GM23338 (cell line): ENCODE data around the gene GJC2. TPM values are rescaled to one million over a fixed set of nuclear protein-coding genes. Genes with fewer than 3 reads are reported as not detected.

Experiments
- ATAC-seq: fragments of 200-7000 bp; cut with Tn5 transposase; 3 replicates; pipeline ENCODE4 v1.9.1; 2020
- DNase-seq: peaks from one replicate; pipeline ENCODE4 v3.0.0-alpha.2; 2015; ENCODE audit warnings: low spot score
- H2AFZ ChIP-seq: fragments of 200-600 bp; sonication (generic); 2 replicates; pipeline ENCODE4 v1.8.0; 2016; ENCODE audit warnings: antibody characterized with exemption, mild to moderate bottlenecking, moderate library complexity
- H3F3A ChIP-seq: fragments of 200-600 bp; sonication (generic); replicated peaks from 2 replicates; pipeline ENCODE4 v1.8.0; 2017; ENCODE audit warnings: antibody characterized with exemption, mixed run types, low read depth
- H3K27ac ChIP-seq: fragments of 200-600 bp; sonication (generic); 2 replicates; pipeline ENCODE4 v1.6.1; 2016; ENCODE audit warnings: low read depth
- H3K27me3 ChIP-seq: fragments of 200-600 bp; sonication (generic); 2 replicates; pipeline ENCODE4 v1.8.0; 2016; ENCODE audit warnings: mild to moderate bottlenecking, mixed run types, moderate library complexity; ENCODE audit not compliant: insufficient read depth
- H3K36me3 ChIP-seq: fragments of 200-600 bp; sonication (generic); 2 replicates; pipeline ENCODE4 v1.8.0; 2016; ENCODE audit warnings: mild to moderate bottlenecking; ENCODE audit not compliant: insufficient read depth
- H3K4me1 ChIP-seq: fragments of 200-600 bp; sonication (generic); 2 replicates; pipeline ENCODE4 v1.8.0; 2016; ENCODE audit warnings: mild to moderate bottlenecking, moderate library complexity; ENCODE audit not compliant: insufficient read depth
- H3K4me2 ChIP-seq: fragments of 200-600 bp; sonication (generic); 2 replicates; pipeline ENCODE4 v1.7.1; 2017; ENCODE audit warnings: mixed run types
- H3K4me3 ChIP-seq: fragments of 200-600 bp; sonication (generic); 2 replicates; pipeline ENCODE4 v1.6.1; 2016; ENCODE audit warnings: mixed run types
- H3K79me2 ChIP-seq: fragments of 200-600 bp; sonication (generic); replicated peaks from 2 replicates; pipeline ENCODE4 v1.8.0; 2017; ENCODE audit warnings: mild to moderate bottlenecking; ENCODE audit not compliant: insufficient read depth
- H3K9me2 ChIP-seq: fragments of 200-600 bp; sonication (generic); 2 replicates; pipeline ENCODE4 v1.8.0; 2017; ENCODE audit not compliant: insufficient read depth
- H4K20me1 ChIP-seq: fragments of 200-600 bp; sonication (generic); replicated peaks from 2 replicates; pipeline ENCODE4 v1.8.0; 2017; ENCODE audit warnings: mild to moderate bottlenecking; ENCODE audit not compliant: insufficient read depth
- H3K27ac Mint-ChIP-seq: 2 replicates; pipeline ENCODE4 v1.8.0; 2020; ENCODE audit warnings: inconsistent platforms, mild to moderate bottlenecking, moderate library complexity, mixed read lengths
- H3K27me3 Mint-ChIP-seq: 3 replicates; pipeline ENCODE4 v1.8.0; 2022; ENCODE audit warnings: low read depth, mild to moderate bottlenecking, moderate library complexity, mixed read lengths, inconsistent platforms; ENCODE audit not compliant: insufficient read depth, poor library complexity
- H3K36me3 Mint-ChIP-seq: 3 replicates; pipeline ENCODE4 v1.8.0; 2021; ENCODE audit warnings: low read depth, mild to moderate bottlenecking, inconsistent platforms, moderate library complexity, mixed read lengths
- H3K4me1 Mint-ChIP-seq: 3 replicates; pipeline ENCODE4 v1.8.0; 2020; ENCODE audit warnings: mild to moderate bottlenecking, inconsistent platforms, mixed read lengths
- H3K4me3 Mint-ChIP-seq: 3 replicates; pipeline ENCODE4 v1.8.0; 2021; ENCODE audit warnings: moderate library complexity, mild to moderate bottlenecking, inconsistent platforms, mixed read lengths
- H3K9me3 Mint-ChIP-seq: 3 replicates; pipeline ENCODE4 v1.8.0; 2020; ENCODE audit warnings: moderate library complexity, mild to moderate bottlenecking, inconsistent platforms, mixed read lengths
- EZH2phosphoT487 ChIP-seq: fragments of 200-600 bp; sonication (generic); IDR thresholded peaks from one replicate; pipeline ENCODE4 v1.8.1; 2018; ENCODE audit warnings: antibody characterized with exemption; ENCODE audit not compliant: unreplicated experiment
- JUNB ChIP-seq: IDR thresholded peaks from one replicate; pipeline ENCODE4 v1.6.1; 2016; ENCODE audit warnings: antibody characterized with exemption; ENCODE audit not compliant: unreplicated experiment
- NANOG ChIP-seq: IDR thresholded peaks from 2 replicates; pipeline ENCODE4 v1.6.1; 2016; ENCODE audit warnings: antibody characterized with exemption, borderline replicate concordance
- POLR2AphosphoS5 ChIP-seq: IDR thresholded peaks from 2 replicates; pipeline ENCODE4 v1.6.1; 2016; ENCODE audit warnings: antibody characterized with exemption, low read depth
- STAT1 ChIP-seq: IDR thresholded peaks from one replicate; pipeline ENCODE4 v1.6.1; 2016; ENCODE audit warnings: antibody characterized with exemption; ENCODE audit not compliant: unreplicated experiment
- ZNF462 ChIP-seq: fragments of 250-450 bp; sonication (Bioruptor Pico); IDR thresholded peaks from 2 replicates; pipeline ENCODE4 v1.5.0; 2020; ENCODE audit warnings: mild to moderate bottlenecking, moderate library complexity
- polyA plus RNA-seq: library from polyadenylated mRNA; unstranded; fragments of >200 nt; fragmentation: Nextera tagmentation; extraction: Ambion mirVana; gene quantifications from 2 replicates; pipeline ENCODE4 v1.2.1, GENCODE V29; 2016
- total RNA-seq: library from RNA; depleted of rRNA; stranded (reverse); fragments of >200 nt; shearing (Covaris generic); gene quantifications from 2 replicates; pipeline ENCODE4 v1.2.3, GENCODE V29; 2014
- TF ChIP-seq, protein P1 (sequence below), 2 experiments: fragments of 200-600 bp in 1 of 2; sonication (generic) in 1 of 2; conservative IDR thresholded peaks; 2 replicates each; pipeline versions ENCODE4 v1.5.1 to v1.6.1; 2016 to 2017; ENCODE audit warnings: antibody characterized with exemption in 2 of 2, low read depth in 2 of 2, mild to moderate bottlenecking in 2 of 2, moderate library complexity in 1 of 2
- TF ChIP-seq, protein P2 (sequence below): IDR thresholded peaks from 2 replicates; pipeline ENCODE4 v1.6.1; 2016; ENCODE audit warnings: antibody characterized with exemption

Gene GJC2
- total and polyA plus RNA-seq, 2 experiments from 2014 or later = 0.15 to 1.2 TPM

DNA sequence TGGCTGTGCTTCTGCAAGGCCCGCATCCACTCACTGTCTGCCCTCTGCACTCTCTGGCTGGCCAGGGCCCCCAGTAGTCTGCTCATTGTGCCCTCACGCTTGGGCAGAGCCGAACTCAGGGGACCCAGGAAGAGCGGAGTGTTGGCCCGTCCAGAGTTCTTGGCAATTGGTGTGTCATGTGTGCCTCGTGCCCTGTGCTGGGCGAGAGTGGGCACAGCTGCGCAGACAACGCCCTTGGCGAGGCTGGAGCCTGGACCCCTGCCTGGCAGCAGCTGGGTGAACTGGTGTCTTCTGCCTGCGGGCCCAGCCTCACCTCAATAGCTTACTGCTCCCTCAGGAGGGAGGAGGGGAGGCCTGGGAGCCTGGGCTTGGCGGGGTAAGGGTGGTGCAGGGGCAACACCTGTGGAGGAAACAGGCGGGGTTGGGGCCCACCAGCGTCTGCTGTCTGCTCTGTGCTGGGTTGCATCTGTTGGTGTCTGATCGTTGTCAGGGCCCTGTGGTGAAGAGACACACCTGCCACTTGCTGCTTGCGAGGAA lies 7.5 kb upstream of the GJC2 start:
- H3K27me3 Mint-ChIP-seq = peaks cover 15% of the 10 kb centered on the region
- H3K4me3 ChIP-seq = no peak overlapping the region
- no peak overlapping the region for H3K4me2 ChIP-seq

GRCh38 chr1:228142701-228143136 lies 7.0 kb upstream of the GJC2 start:
- peaks cover 5% of the 10 kb centered on the region; the same call in 1 of the 2 replicates for H3K4me1 ChIP-seq
- peaks cover 3% of the 10 kb centered on the region for H3K27me3 ChIP-seq
- ATAC-seq = no peak
- Mint-ChIP-seq H3K27me3 (peaks cover 13% of the 10 kb centered on the region), H3K36me3 (no peaks in the 10 kb centered on the region; the same call in 1 of the 3 replicates), H3K4me1 (peaks cover 2% of the 10 kb centered on the region; the same call in 1 of the 3 replicates), H3K4me3 (no peak overlapping the region; the same call in 2 of the 3 replicates), H3K27ac (no peak overlapping the region), H3K9me3 (no peaks in the 10 kb centered on the region; the same call in 2 of the 3 replicates)
- H3K27ac ChIP-seq = no peak overlapping the region
- no peak overlapping the region for H2AFZ ChIP-seq
- no peak overlapping the region for H3K4me3 ChIP-seq
- no peaks in the 10 kb centered on the region for H3F3A ChIP-seq
- peaks cover 34% of the 10 kb centered on the region for H3K79me2 ChIP-seq
- DNase-seq = no peak
- no peak overlapping the region for H3K4me2 ChIP-seq
- H4K20me1 ChIP-seq = no peaks in the 10 kb centered on the region
- no peaks in the 10 kb centered on the region for H3K36me3 ChIP-seq
- H3K9me2 ChIP-seq = no peaks in the 10 kb centered on the region
- TF ChIP-seq NANOG (no peak), EZH2phosphoT487 (no peak), ZNF462 (CRISPR knock-in tag) (no peak), JUNB (no peak), POLR2AphosphoS5 (no peak)
- TF ChIP-seq, protein P1, sequence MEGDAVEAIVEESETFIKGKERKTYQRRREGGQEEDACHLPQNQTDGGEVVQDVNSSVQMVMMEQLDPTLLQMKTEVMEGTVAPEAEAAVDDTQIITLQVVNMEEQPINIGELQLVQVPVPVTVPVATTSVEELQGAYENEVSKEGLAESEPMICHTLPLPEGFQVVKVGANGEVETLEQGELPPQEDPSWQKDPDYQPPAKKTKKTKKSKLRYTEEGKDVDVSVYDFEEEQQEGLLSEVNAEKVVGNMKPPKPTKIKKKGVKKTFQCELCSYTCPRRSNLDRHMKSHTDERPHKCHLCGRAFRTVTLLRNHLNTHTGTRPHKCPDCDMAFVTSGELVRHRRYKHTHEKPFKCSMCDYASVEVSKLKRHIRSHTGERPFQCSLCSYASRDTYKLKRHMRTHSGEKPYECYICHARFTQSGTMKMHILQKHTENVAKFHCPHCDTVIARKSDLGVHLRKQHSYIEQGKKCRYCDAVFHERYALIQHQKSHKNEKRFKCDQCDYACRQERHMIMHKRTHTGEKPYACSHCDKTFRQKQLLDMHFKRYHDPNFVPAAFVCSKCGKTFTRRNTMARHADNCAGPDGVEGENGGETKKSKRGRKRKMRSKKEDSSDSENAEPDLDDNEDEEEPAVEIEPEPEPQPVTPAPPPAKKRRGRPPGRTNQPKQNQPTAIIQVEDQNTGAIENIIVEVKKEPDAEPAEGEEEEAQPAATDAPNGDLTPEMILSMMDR (conservative IDR thresholded peaks at IDR 0.05; ENCODE audit: low read depth in 2 of 2) = no peak
- TF ChIP-seq, protein P2, sequence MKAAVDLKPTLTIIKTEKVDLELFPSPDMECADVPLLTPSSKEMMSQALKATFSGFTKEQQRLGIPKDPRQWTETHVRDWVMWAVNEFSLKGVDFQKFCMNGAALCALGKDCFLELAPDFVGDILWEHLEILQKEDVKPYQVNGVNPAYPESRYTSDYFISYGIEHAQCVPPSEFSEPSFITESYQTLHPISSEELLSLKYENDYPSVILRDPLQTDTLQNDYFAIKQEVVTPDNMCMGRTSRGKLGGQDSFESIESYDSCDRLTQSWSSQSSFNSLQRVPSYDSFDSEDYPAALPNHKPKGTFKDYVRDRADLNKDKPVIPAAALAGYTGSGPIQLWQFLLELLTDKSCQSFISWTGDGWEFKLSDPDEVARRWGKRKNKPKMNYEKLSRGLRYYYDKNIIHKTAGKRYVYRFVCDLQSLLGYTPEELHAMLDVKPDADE = no peak

More for the DNA sequence above, 7.5 kb upstream of the GJC2 start:
- H3K79me2 ChIP-seq = peaks cover 34% of the 10 kb centered on the region
- TF ChIP-seq POLR2AphosphoS5 (no peak), STAT1 (no peak), NANOG (no peak)
- TF ChIP-seq, protein P1 (conservative IDR thresholded peaks at IDR 0.05; ENCODE audit: low read depth in 2 of 2) = no peak
- H3K9me3 Mint-ChIP-seq = no peaks in the 10 kb centered on the region; the same call in 2 of the 3 replicates
- no peak overlapping the region for H3K27ac ChIP-seq
- H3F3A ChIP-seq = no peaks in the 10 kb centered on the region
- H3K36me3 ChIP-seq = no peaks in the 10 kb centered on the region
- H3K36me3 Mint-ChIP-seq = no peaks in the 10 kb centered on the region; the same call in 1 of the 3 replicates
- ATAC-seq (no peak), DNase-seq (no peak)
- peak overlapping the region; percentile 86; the same call in 1 of the 3 replicates for H3K4me3 Mint-ChIP-seq
- peaks cover 5% of the 10 kb centered on the region; the same call in 1 of the 2 replicates for H3K4me1 ChIP-seq
- no peaks in the 10 kb centered on the region for H3K9me2 ChIP-seq
- no peaks in the 10 kb centered on the region for H4K20me1 ChIP-seq
- H3K4me1 Mint-ChIP-seq = peaks cover 2% of the 10 kb centered on the region; the same call in 1 of the 3 replicates
- no peak overlapping the region for H3K27ac Mint-ChIP-seq
- H2AFZ ChIP-seq = no peak overlapping the region
- peaks cover 8% of the 10 kb centered on the region for H3K27me3 ChIP-seq
